LNCaP clone FGC (cell line): Measurements from ENCODE around the gene LRRC1.

Source experiments
- DNase-seq: peaks from one replicate; pipeline ENCODE4 v3.0.0-alpha.2; 2011; ENCODE audit warnings: low read depth
- H3K4me3 ChIP-seq: 2 replicates; pipeline ENCODE4 v1.5.1; 2011; ENCODE audit warnings: mild to moderate bottlenecking, low read depth, low read length, control low read depth
- CTCF ChIP-seq: IDR thresholded peaks from 2 replicates; pipeline ENCODE4 v1.5.1; 2012; ENCODE audit warnings: mild to moderate bottlenecking; ENCODE audit not compliant: control insufficient read depth, insufficient read depth; ENCODE audit errors: extremely low read depth

LRRC1 gene

DNA sequence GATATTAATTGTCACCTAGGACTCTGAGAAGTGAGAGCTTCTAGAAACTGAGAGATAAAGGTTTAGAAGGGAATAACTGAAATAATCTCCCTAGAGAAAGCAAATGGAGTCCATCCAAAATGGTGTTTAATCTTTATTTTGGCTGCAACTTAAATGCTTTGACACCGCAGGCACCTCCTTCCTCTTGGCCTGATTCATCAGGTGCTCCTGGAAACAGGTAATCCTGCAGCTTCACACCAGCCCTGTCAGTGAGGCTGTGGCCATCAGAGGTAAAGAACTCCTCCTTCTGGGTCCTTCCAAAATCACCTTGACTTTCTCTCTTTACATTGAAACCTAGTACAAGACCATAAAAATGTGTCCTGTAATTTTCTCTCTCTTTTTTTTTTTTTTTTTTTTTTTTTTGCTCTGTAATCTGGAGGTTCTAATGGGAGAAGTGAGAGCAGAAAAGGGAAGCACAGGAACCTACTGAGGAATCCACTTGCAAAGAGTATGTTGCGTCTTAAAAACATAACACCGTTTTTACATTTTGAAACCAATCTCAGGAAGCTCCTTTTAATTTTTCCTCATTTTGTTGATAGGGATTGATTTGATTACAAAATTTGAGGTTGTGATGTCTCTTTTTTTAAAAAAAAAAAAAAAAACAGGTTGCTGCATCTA lies 124.2 kb downstream of the LRRC1 start:
- DNase-seq, result peak; percentile 70
- no peak overlapping the region for H3K4me3 ChIP-seq
- peak; percentile 17; the same call in 1 of the 2 replicates for TF ChIP-seq CTCF

GRCh38 chr6:53919881-53920360 lies 125.1 kb downstream of the LRRC1 start:
- no peak overlapping the region for H3K4me3 ChIP-seq
- no peak for DNase-seq
- no peak for TF ChIP-seq CTCF

GRCh38 chr6:53920881-53921280 lies 126.1 kb downstream of the LRRC1 start:
- no peak for TF ChIP-seq CTCF
- H3K4me3 ChIP-seq, result no peak overlapping the region
- no peak for DNase-seq

- H3K4me3 ChIP-seq, result no peak overlapping the region
- DNase-seq, result no peak
- no peak for TF ChIP-seq CTCF
Measured at GRCh38 chr6:53921639-53922038, 126.8 kb downstream of the LRRC1 start.

GRCh38 chr6:53922539-53922981 lies 127.8 kb downstream of the LRRC1 start:
- no peak overlapping the region for H3K4me3 ChIP-seq
- no peak for DNase-seq
- no peak for TF ChIP-seq CTCF

DNA sequence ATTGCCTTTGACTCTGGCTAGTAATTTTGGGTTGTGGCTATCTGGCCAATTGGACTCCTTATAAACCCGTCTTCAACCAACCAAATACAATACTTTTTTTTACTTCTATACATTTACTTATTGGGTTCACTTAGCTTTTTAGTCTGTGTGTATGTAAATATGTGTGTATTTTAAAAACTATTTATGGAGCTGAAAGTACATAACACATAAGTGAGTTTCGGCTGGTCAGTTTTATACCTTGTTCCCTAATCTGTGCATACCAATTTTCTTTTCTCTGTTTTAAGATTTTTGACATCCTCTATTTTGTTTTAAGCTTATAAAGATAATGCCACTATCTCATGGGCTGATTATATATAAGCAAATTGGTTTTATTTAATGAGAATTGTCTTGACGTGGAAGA lies 129.5 kb downstream of the LRRC1 start:
- TF ChIP-seq CTCF, result no peak
- no peak overlapping the region for H3K4me3 ChIP-seq
- DNase-seq, result no peak
